Fibroblast of lung (primary cell): ENCODE measurements around the gene TMEM259. TPM values are rescaled to one million over a fixed set of nuclear protein-coding genes. Genes with fewer than 3 reads are reported as not detected.

Source experiments
- DNase-seq, 2 donors: peaks; one replicate each; pipeline versions ENCODE4 v3.0.0 to v3.0.0-alpha.2; 2010; ENCODE audit warnings: low read depth in 2 of 2
- H2AFZ ChIP-seq: 2 replicates; pipeline ENCODE4 v1.5.1; 2012; ENCODE audit warnings: low read length, control low read depth, inconsistent platforms
- H3K27ac ChIP-seq: 2 replicates; pipeline ENCODE4 v1.5.1; 2011; ENCODE audit warnings: low read length, control low read depth; ENCODE audit not compliant: insufficient read depth
- H3K27me3 ChIP-seq: 2 replicates; pipeline ENCODE4 v1.5.1; 2011; ENCODE audit warnings: mild to moderate bottlenecking, low read length; ENCODE audit not compliant: control insufficient read depth, insufficient read depth
- H3K36me3 ChIP-seq: 2 replicates; pipeline ENCODE4 v1.5.1; 2011; ENCODE audit warnings: low read length; ENCODE audit not compliant: control insufficient read depth, insufficient read depth
- H3K4me1 ChIP-seq: 2 replicates; pipeline ENCODE4 v1.5.1; 2011; ENCODE audit warnings: low read length; ENCODE audit not compliant: control insufficient read depth, insufficient read depth; ENCODE audit errors: extremely low read depth
- H3K4me2 ChIP-seq: 2 replicates; pipeline ENCODE4 v1.5.1; 2011; ENCODE audit warnings: low read length, control low read depth; ENCODE audit not compliant: insufficient read depth; ENCODE audit errors: extremely low read depth
- H3K4me3 ChIP-seq, 4 experiments: fragments of 200-600 bp in 1 of 4; sonication (generic) in 1 of 4; replicated peaks in 1 of 4; 2 replicates each; pipeline ENCODE4 v1.5.1; 2011 to 2016; ENCODE audit warnings: low read length in 4 of 4, low read depth in 3 of 4, mild to moderate bottlenecking in 3 of 4, control low read depth in 2 of 4, inconsistent platforms in 1 of 4, mixed read lengths in 1 of 4; ENCODE audit not compliant: insufficient read depth in 1 of 4; ENCODE audit errors: control extremely low read depth in 1 of 4
- H3K79me2 ChIP-seq: 2 replicates; pipeline ENCODE4 v1.5.1; 2012; ENCODE audit warnings: mild to moderate bottlenecking, low read length, inconsistent platforms; ENCODE audit not compliant: control insufficient read depth, insufficient read depth
- H3K9ac ChIP-seq: 2 replicates; pipeline ENCODE4 v1.5.1; 2011; ENCODE audit warnings: mild to moderate bottlenecking, low read length, control low read depth; ENCODE audit not compliant: insufficient read depth
- H3K9me3 ChIP-seq: 2 replicates; pipeline ENCODE4 v1.5.1; 2012; ENCODE audit warnings: low read depth, low read length; ENCODE audit not compliant: control insufficient read depth, insufficient read depth
- H4K20me1 ChIP-seq: 2 replicates; pipeline ENCODE4 v1.5.1; 2011; ENCODE audit warnings: low read length; ENCODE audit not compliant: control insufficient read depth, insufficient read depth; ENCODE audit errors: extremely low read depth
- CTCF ChIP-seq, 2 donors: IDR thresholded peaks in 1 of 2; conservative IDR thresholded peaks in 1 of 2; 1 replicate in 1 of 2; 2 replicates in 1 of 2; pipeline ENCODE4 v1.5.1; 2011 to 2012; ENCODE audit warnings: low read length in 2 of 2, control low read depth in 1 of 2, inconsistent platforms in 1 of 2, low read depth in 1 of 2, mild to moderate bottlenecking in 1 of 2
- EZH2 ChIP-seq: IDR thresholded peaks from 2 replicates; pipeline ENCODE4 v1.5.1; 2012; ENCODE audit warnings: low read length, control low read depth, mild to moderate bottlenecking; ENCODE audit errors: missing control alignments
- polyA plus RNA-seq, 2 donors: library from polyadenylated mRNA; depleted of rRNA in 1 of 2; stranded (reverse) in 1 of 2; unstranded in 1 of 2; fragments of >200 nt; gene quantifications; 2 replicates each; pipeline ENCODE4 v1.2.1, GENCODE V29; 2011 to 2012; ENCODE audit warnings: missing spikeins in 1 of 2
- total RNA-seq: library from RNA; depleted of rRNA; stranded (reverse); fragments of >200 nt; gene quantifications from 2 replicates; pipeline ENCODE4 v1.2.1, GENCODE V29; 2014

The TMEM259 gene
- total and polyA plus RNA-seq, 2 donors (not counting 1 experiment from before 2014, with no cell fraction given): 57.8 to 67.1 TPM

GRCh38 chr19:1050989-1051788 is 30.3 kb upstream of the TMEM259 start:
- Histone ChIP-seq H3K9ac (no peak overlapping the region), H3K9me3 (no peaks in the 10 kb centered on the region), H3K79me2 (no peaks in the 10 kb centered on the region), H3K4me2 (no peak overlapping the region), H4K20me1 (no peaks in the 10 kb centered on the region), H3K27ac (no peak overlapping the region), H3K27me3 (no peaks in the 10 kb centered on the region), H3K4me3 (no peak overlapping the region), H2AFZ (no peak overlapping the region), H3K4me1 (no peaks in the 10 kb centered on the region), H3K36me3 (no peaks in the 10 kb centered on the region)
- TF ChIP-seq EZH2 (no peak), CTCF (conservative IDR thresholded peaks at IDR 0.05 in 1 of 2, IDR thresholded peaks at IDR 0.05 in 1 of 2; ENCODE audit: low read depth in 1 of 2, low read length in 2 of 2) (no peak)
- DNase-seq: no peak

- H3K9ac ChIP-seq: no peak overlapping the region
- H3K79me2 ChIP-seq: no peaks in the 10 kb centered on the region
- no peaks in the 10 kb centered on the region for H3K9me3 ChIP-seq
- no peaks in the 10 kb centered on the region for H3K27me3 ChIP-seq
- H2AFZ ChIP-seq: no peak overlapping the region
- no peak for DNase-seq
- no peaks in the 10 kb centered on the region for H4K20me1 ChIP-seq
- H3K4me2 ChIP-seq: no peak overlapping the region
- TF ChIP-seq EZH2 (no peak), CTCF (conservative IDR thresholded peaks at IDR 0.05 in 1 of 2, IDR thresholded peaks at IDR 0.05 in 1 of 2; ENCODE audit: low read depth in 1 of 2, low read length in 2 of 2) (no peak)
- peaks cover 2% of the 10 kb centered on the region for H3K36me3 ChIP-seq
- H3K27ac ChIP-seq: no peak overlapping the region
- no peak overlapping the region for H3K4me3 ChIP-seq
- no peaks in the 10 kb centered on the region for H3K4me1 ChIP-seq
These were observed 28.9 kb upstream of the TMEM259 start for GRCh38 chr19:1049800-1050199.

GRCh38 chr19:1049106-1049505 is 28.2 kb upstream of the TMEM259 start:
- H3K79me2 ChIP-seq: no peaks in the 10 kb centered on the region
- H3K9me3 ChIP-seq: no peaks in the 10 kb centered on the region
- H3K9ac ChIP-seq: no peak overlapping the region
- H3K36me3 ChIP-seq: peaks cover 2% of the 10 kb centered on the region
- DNase-seq: no peak
- H3K27me3 ChIP-seq: no peaks in the 10 kb centered on the region
- H3K27ac ChIP-seq: no peak overlapping the region
- H3K4me3 ChIP-seq: no peak overlapping the region
- TF ChIP-seq EZH2 (no peak), CTCF (conservative IDR thresholded peaks at IDR 0.05 in 1 of 2, IDR thresholded peaks at IDR 0.05 in 1 of 2; ENCODE audit: low read depth in 1 of 2, low read length in 2 of 2) (no peak)
- H3K4me1 ChIP-seq: no peaks in the 10 kb centered on the region
- H4K20me1 ChIP-seq: no peaks in the 10 kb centered on the region
- no peak overlapping the region for H2AFZ ChIP-seq
- no peak overlapping the region for H3K4me2 ChIP-seq
